Endometrial microvascular endothelial cells (primary cell): ENCODE measurements around the gene TEX54. TPM values are rescaled to one million over a fixed set of nuclear protein-coding genes. Genes with fewer than 3 reads are reported as not detected.
"Not testable (repeated sequence)": the region's sequence is repeated elsewhere in the genome, so short reads cannot be mapped to it uniquely, and the experiment has no call there.

Experiments used
- in situ Hi-C: cut with HindIII; loops from 2 replicates; pipeline ENCODE4 v1.10.0; 2017; ENCODE audit warnings: low sequenced_read_pairs, low pct_unique_long_range_greater_than_20kb; ENCODE audit errors: inconsistent ontology term
- total RNA-seq: library from RNA; depleted of rRNA; stranded (reverse); fragments of >200 nt; gene quantifications from one replicate; pipeline ENCODE4 v1.2.3, GENCODE V29; 2015; ENCODE audit errors: inconsistent ontology term

Gene TEX54
- not detected for total RNA-seq

DNA sequence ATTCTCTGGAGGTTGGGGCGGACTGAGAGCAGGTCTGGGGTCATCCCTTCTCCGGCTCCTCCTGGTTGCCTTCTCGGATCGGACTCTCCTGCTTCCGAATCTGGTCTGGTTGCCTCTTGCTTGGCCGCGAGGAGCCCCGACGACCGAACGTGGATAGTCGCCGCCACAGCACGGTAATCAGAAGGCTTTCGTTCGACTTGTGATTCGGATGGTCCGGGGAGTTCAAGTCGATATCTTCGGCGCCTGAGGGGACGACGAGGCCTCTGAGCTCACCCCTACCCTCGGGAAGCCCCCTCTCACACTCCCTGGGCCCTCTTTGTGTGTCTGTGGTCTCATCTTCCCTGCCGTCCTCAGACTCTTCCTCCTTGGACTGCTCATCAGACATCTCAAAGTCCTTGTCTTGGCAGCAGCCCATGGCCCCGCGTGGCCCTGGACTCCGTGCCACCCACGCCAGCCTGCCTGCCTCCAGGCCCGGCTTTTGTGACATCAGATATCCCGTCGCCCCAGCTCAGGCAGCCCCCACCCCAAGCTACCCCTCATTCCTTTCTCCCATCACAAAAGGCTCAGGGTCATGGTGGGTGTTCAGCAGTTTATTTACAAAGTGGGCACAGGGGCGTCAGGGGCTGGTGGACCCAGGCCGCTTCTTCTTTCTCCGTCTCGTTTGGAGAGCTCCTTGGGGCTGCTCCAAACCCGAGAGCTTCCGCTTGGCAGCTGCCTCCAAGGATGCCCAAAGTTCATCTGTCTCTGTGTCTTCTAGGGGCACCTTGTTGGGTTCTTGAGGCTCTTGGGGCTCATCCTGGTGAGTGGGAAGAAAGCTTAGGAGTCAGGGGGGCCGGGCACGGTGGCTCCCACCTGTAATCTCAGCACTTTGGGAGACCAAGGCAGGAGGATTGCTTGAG, at the start of gene TEX54:
Gene TEX54, minus strand, starts transcription at position 506 of the 899 bp plus-strand sequence.
- in situ Hi-C loops = no loop called here

DNA sequence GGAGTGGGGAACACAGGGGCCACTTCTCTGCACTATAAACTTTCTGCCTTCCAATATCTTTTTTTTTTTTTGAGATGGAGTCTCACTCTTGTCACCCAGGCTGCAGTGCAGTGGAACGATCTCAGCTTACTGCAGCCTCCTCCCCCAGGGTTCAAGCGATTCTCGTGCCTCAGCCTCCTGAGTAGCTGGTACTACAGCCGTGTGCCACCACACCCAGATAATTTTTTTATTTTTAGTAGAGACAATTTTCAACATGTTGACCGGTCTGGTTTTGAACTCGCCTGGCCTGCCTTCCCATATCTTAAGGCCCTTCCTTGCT, 49.7 kb upstream of the TEX54 start:
- in situ Hi-C loops = no loop called here

DNA sequence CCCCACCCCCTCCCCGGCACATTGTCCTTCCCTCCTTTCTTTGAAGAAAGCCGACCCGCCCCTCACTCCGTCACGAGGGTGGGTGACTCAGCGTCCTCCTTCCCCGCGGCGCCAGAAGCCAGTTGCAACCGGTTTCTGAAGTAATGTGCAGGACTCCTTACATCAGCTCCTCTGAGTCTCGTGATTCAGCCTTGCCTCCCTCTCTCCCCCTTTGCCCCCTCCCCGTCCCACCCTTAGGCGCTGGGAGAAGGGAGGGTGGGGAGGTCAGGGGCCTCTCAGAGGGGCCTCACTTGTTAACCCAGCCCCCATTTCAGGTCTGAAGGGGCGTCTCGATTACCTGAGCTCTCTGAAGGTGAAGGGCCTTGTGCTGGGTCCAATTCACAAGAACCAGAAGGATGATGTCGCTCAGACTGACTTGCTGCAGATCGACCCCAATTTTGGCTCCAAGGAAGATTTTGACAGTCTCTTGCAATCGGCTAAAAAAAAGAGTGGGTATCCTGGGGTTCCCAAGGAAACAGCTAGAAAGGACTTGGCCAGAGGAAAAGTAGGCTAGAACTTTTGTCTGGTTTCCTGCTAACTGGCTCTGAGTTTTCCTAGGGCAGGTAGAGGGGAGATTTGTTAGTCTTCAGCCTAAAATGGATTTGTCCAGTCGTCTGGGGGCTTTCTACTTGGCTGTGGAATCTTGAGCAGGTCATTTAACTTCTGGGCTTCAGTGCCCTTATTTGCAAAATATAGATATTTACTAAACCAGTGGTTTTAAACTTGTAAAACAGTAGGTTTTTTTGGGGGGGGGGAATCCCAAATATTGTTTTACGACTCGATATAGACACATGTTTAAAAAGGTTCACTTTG, 49.2 kb upstream of the TEX54 start:
- in situ Hi-C loops = no loop called here

DNA sequence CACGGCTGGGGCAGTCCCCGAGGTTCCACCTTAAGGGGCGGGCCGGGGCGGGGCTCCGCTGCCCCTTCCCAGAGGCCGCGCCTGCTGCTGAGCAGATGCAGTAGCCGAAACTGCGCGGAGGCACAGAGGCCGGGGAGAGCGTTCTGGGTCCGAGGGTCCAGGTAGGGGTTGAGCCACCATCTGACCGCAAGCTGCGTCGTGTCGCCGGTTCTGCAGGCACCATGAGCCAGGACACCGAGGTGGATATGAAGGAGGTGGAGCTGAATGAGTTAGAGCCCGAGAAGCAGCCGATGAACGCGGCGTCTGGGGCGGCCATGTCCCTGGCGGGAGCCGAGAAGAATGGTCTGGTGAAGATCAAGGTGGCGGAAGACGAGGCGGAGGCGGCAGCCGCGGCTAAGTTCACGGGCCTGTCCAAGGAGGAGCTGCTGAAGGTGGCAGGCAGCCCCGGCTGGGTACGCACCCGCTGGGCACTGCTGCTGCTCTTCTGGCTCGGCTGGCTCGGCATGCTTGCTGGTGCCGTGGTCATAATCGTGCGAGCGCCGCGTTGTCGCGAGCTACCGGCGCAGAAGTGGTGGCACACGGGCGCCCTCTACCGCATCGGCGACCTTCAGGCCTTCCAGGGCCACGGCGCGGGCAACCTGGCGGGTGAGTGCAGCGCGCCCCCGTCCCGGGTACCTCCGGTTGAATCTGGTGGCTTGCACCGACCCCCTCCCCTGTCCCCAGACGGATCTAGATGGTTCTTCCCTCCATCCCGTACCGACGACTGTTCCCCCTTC, 48.4 kb upstream of the TEX54 start, which contains the start of gene SLC3A2:
Gene SLC3A2, plus strand, starts transcription at position 94 of the 776 bp plus-strand sequence. Its CDS starts 128 bp downstream, at position 222.
- in situ Hi-C loops = no loop called here

DNA sequence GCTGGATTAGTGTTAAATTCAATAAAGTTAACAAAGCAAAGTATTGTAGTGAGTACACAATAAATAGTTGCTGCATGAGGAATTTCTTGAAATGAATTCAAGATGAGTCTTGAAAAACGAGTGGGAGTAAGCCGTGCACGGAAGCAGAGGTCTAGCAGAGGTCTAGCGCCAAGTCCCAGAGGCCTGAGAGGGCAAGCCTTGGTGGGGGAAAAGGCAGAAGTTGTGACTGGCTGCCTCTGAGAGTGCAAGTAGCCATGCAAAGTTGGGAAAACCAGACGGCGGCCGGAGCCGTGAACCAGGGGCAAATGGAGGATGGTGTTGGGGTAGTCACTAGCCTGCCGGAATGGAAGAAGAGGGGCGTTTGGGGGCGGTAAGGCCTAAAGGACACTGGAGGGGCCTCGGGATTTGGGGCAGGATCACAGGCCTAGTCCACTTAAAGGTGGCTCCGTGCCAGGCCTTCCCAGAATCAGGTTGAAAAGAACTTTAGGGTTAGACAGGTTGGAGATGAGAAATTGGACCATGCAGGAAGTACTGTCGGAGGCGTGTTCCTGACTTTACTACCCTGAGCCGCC, 47.7 kb upstream of the TEX54 start:
- in situ Hi-C loops = no loop called here

DNA sequence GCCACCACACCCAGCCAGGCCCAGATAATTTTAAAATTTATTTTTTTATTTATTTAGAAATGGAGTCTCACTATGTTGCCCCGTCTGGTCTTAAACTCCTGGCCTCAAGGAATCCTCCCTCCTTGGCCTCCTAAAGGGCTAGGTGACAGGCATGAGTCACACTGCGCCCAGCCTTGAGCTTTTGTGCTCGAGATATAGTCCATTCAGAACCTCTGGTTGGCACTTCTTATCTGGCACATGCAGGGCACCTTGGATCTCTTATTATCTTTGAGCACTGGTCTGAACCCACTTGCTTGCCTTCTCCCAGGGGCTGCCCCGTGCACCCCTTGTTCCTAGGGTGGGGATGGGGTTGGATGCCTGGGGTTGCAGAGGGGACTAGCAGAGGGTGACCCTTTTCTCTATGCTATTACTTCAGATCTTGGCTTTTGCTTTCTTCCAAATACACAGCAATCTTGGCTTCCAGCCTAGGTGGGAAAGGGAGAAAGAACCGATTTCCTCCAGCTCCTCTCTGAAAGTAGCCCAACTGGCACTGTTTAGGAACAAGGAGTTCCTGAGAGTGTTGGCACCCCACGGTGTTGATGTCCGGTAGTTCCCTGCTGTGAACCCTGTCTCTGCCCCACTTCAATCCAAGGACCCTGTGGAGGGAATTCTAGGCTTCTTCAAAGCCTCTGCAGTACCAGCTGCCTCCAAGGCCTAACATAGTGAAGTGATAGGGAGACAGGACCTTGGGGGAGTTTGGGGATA, 46.8 kb upstream of the TEX54 start:
- in situ Hi-C loops = no loop called here

DNA sequence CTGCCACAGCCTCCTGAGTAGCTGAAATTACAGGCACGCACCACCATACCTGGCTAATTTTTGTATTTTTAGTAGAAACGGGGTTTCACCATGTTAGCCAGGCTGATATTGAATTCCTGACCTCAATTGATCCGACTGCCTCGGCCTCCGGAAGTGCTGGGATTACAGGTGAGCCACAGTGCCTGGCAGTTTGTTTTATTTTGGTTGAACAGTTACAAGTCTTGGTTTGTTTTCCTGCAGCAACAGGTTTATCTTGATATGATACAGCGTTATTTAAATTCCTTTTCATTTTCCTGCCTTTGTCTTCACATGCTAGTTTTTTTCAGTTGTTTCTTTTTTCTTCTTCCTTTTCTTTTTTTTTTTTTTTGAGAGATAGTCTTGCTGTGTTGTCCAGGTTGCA, 44.1 kb upstream of the TEX54 start:
- in situ Hi-C loops = no loop called here

DNA sequence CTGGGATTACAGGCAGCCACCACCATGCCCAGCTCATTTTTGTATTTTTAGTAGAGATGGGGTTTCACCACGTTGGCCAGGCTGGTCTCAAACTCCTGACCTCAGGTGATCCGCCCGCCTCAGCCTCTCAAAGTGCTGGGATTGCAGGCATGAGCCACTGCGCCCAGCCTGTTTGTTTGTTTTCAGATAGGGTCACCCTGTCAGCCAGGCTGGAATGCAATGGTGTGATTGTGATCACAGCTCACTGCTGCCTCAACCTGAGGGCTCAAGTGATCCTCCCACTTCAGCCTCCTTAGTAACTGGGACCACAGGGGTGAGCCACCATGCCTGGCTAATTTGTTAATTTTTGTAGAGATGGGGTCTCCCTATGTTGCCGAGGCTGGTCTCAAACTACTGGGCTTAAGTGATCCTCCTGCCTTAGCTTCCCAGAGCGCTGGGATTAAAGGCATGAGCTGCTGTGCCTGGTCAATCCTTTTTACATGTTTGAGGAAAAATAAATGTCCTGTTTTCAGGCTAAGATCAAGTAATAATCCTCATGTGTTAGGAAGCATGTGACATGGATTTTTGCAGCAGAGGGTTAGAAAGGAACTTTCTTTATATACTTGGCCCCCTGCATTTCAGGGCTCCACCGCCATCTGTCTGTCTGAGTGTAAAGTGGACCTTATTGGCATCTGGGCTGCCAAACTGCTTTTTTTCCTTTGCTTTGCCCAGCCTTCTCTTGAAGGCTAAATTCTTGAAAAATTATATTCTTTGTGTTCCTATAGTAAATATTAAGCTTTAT, 43.2 kb upstream of the TEX54 start:
- in situ Hi-C loops = no loop called here

DNA sequence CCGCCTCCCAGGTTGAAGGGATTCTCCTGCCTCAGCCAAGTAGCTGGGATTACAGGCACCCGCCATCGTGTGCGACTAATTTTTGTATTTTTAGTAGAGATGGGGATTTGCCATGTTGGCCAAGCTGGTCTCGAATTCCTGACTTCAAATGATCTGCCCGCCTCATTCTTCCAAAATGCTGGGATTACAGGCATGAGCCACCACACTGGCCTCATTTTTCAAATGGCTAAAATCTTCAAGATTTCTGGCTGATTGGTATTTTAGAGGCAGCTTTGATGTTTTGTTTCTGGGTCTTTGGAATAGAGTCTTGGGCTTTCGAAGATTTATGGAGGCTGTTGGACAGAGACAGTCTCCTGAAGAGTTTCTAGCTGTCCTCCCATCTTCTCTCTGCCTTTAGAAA, 42.2 kb upstream of the TEX54 start:
- in situ Hi-C loops = no loop called here

DNA sequence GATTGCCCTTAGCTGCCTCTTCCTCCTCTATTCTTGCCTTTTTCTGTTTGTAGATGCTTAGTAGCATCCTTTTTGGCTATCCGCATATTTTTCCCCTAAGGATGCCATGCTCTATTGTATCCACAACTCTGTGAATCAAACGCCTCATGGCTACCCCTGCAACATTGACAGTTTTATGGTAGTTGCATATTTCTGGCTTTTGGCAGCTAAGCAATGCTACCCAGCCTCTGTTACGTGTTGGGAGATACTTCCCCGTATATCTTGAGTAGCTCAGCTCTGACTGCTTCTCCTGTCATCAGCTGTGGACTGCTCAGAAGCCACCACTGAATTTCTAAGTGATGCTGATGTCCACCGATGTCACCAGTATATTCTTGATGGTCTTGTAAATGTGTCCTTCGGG, 33.0 kb upstream of the TEX54 start:
- in situ Hi-C loops = no loop called here

DNA sequence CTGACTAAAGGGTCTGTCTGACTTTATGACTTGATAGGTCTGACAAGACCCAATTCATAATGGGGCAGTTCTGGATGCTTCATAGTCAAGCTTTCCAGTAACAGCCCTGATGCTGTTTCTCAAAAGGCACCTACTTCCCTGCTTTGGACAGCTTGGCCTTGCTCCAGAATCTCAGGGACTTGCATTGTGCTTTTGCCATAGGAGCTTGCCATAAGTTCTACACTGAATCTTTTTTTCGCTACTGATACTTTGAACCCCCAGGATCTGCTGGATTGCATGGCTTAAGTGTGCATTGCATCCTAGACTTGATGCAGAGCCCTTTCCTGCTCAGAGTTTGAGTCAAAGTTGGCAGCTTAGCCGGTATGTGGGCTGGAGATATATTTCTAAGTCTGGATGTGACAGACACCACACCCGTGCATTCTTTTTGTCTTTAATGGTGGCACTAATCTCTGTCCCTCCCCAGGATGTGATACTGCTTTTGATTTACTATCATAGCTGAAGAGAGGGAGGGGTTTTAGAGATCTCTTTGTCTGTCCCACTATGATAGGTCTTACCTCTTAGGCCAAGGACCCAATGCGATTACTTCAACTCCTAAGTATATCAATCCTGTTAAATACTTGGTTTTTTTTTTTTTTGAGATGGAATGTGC, 31.2 kb upstream of the TEX54 start:
- in situ Hi-C loops = no loop called here

DNA sequence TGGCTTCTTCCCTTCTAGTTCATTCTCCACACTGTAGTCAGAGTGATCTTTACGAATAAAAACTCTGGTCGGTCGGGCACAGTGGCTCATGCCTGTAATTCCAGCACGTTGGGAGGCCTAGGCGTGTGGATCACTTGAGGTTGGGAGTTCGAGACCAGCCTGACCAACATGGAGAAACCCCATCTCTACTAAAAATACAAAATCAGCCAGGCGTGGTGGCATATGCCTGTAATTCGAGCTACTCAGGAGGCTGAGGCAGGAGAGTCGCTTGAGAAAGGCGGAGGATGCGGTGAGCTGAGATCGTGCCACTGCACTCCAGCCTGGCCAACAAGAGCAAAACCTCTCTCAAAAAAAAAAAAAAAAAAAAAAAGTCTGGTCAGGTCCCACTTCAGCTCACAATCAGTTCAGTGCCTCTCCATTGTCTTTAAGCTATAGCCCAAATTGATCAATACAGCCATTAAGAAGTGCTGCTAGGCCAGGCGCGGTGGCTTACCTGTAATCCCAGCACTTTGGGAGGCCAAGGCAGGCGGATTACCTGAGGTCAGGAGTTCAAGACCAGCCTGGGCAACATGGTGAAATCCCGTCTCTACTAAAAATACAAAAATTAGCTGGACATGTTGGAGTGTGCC, 29.0 kb upstream of the TEX54 start:
- in situ Hi-C loops = not testable (repeated sequence)

DNA sequence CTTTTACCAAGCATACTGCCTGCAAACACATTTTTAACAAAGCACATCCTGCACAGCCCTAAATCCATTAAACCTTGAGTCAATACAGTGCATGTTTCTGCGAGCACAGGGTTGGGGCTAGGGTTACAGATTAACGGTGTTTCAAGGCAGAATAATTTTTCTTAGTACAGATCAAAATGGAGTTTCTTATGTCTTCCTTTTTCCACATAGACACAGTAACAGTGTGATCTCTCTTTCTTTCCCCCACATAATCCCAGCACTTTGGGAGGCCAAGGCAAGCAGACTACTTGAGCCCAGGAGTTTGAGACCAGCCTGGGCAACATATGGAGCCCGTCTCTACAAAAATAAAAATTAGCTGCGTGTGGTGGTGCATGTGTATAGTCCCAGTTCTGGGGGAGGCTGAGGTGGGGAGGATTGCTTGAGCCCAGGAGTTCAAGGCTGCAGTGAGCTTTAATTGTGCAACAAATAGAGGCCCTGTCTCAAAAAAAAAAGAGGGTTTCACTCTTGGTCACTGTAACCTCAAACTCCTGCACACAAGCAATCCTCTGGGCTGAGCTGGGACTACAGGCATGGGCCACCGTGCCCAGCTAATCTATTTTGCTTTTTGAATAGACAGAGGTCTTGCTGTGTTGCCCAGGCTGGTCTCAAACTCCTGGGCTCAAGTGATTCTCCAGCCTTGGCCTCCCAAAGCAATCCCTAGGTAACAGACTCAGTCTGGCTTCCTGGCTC, 28.4 kb upstream of the TEX54 start:
- in situ Hi-C loops = no loop called here

DNA sequence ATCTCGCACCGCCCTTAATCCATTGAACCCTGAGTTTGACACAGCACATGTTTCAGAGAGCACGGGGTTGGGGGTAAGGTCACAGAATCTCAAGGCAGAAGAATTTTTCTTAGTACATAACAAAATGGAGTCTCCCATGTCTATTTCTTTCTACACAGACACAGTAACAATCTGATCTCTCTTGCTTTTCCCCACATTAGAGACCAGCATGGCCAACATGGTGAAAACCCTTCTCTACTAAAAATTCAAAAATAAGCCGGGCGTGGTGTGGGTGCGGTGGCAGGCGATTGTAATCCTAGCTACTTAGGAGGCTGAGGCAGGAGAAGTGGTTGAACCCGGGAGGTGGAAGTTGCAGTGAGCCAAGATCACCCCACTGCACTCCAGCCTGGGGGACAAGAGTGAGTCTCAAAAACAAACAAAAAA, 26.7 kb upstream of the TEX54 start:
- in situ Hi-C loops = not testable (repeated sequence)

DNA sequence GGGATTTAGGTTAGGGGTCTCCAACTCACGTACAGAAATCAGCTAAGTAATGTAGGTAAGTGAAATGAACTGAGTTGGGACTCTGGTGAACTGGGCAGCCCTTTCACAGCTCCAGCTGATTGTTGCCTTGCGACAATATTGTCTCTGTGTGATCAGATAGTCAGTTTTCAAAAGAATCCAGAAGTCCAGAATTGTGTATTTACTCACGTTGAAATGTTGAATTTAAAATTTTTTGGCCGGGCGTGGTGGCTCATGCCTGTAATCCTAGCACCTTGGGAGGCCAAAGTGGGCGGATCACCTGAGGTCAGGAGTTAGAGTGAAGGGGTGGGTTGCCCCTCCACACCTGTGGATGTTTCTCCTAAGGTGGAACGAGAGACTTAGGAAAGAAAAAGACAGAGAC, 25.6 kb upstream of the TEX54 start:
- in situ Hi-C loops = no loop called here

DNA sequence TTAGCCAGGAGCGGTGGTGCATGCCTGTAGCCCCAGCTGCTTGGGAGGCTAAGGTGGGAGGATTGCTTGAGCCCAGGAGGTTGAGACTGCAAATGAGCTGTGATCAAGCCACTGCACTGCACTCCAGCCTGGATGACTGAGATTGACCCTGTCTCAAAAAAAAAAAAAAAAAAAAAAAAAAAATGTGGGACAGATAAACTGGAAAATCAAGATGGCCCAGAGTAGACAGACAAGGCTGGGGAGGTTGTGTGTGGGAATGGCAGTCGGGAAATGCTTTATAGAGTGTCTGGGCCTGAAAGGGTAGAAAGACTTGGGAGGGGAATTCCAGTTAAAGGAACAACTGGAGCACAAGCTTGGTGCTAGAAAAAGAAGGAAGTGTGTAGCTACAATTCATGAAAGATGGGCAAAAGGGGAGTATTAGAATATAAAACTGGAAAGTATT, 24.9 kb upstream of the TEX54 start:
- in situ Hi-C loops = no loop called here
